ENCODE measurements around the gene PHRF1.

The PHRF1 gene

DNA sequence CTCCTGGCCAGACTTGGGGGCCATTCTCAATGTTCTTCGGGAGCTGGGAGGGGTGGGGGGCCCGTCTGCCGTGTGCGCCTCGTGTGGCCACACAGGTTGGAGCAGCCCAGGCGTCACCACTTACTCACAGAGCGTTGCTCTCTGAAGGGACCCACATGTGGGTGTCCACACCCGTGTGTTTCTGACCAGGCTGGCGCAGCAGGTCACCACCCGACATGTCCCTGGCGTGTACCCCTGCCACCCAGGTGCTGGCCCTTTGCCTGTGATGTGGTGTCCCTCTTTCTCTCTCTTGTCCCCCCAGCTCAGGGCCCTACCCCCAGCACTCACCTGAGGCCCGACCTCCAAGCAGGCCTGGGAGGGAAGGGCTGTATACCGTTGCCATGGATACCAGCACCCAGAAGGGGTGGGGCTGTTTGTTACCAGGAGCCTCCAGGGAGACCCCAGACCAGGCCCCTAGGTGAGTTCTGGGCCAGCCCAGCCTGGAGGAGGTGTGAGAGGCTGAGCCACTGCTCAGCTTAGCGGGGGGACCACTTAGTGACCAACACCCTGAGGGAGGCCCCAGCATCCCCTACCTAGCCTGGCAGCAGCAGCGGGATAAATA, 17.1 kb upstream of the PHRF1 start:
- no peak for DNase-seq

GRCh38 chr11:559712-560304, 16.5 kb upstream of the PHRF1 start:
- DNase-seq: no peak

DNA sequence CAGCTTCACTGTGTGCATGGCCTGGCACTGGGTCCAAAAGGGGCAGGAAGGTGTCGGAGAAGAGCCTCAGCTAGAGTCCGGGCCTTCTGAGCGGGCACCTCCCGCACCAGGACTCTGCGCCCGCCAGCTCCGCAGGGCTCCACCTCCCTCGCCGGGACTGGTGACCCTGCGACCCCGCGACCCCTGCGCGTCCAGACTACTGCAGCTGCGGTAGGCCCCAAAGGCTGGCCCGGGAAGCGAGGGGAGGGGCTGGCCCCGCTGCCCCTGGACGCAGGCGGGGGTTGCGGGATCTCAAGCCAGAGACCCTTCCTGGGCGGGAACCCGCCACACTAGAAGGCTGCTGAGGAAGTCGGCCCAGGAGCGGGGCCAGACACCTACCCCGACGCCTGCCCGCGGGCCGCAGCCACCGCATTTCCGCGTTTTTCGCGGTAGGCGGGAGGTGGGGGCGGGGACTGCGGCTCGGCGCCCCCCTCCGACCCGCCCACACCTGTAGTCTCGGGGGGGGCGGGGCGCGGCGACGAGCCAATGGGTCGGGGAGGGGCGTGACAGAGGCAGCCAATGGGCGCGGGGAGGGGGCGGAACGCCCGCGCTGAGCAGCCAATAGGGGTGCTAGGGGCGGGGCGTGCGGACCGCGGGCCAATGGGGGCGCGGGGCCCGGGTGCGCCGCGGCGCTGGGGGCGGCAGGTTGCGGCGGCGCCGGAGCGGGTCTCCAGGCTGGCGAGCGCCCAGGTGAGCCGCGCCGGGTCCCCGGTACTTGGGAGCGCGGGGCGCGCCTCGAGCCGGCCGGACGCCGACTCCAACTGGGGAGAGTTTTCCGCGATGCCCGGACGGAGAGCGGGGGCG, 15.7 kb upstream of the PHRF1 start, which contains the start of the genes LMNTD2 and RASSF7:
Gene LMNTD2, minus strand, starts transcription at position 434 of the 843 bp plus-strand sequence. Its CDS starts 22 bp downstream, at position 412.
Gene RASSF7, plus strand, starts transcription at position 666 of the 843 bp plus-strand sequence. CDS start 799 bp downstream, outside the sequence.
- peak; percentile 91 to 97 (median 91) for DNase-seq

- peak in 2 of 3 experiments; percentile 59 to 83 for DNase-seq
Observed at GRCh38 chr11:561148-562003, 14.9 kb upstream of the PHRF1 start.

DNA sequence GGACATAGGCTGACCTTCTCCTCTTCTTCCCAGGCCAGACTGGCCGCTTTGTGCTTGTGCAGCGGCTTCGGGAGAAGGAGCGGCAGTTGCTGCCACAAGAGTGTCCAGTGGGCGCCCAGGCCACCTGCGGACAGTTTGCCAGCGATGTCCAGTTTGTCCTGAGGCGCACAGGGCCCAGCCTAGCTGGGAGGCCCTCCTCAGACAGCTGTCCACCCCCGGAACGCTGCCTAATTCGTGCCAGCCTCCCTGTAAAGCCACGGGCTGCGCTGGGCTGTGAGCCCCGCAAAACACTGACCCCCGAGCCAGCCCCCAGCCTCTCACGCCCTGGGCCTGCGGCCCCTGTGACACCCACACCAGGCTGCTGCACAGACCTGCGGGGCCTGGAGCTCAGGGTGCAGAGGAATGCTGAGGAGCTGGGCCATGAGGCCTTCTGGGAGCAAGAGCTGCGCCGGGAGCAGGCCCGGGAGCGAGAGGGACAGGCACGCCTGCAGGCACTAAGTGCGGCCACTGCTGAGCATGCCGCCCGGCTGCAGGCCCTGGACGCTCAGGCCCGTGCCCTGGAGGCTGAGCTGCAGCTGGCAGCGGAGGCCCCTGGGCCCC, 14.1 kb upstream of the PHRF1 start:
- no peak for DNase-seq

DNA sequence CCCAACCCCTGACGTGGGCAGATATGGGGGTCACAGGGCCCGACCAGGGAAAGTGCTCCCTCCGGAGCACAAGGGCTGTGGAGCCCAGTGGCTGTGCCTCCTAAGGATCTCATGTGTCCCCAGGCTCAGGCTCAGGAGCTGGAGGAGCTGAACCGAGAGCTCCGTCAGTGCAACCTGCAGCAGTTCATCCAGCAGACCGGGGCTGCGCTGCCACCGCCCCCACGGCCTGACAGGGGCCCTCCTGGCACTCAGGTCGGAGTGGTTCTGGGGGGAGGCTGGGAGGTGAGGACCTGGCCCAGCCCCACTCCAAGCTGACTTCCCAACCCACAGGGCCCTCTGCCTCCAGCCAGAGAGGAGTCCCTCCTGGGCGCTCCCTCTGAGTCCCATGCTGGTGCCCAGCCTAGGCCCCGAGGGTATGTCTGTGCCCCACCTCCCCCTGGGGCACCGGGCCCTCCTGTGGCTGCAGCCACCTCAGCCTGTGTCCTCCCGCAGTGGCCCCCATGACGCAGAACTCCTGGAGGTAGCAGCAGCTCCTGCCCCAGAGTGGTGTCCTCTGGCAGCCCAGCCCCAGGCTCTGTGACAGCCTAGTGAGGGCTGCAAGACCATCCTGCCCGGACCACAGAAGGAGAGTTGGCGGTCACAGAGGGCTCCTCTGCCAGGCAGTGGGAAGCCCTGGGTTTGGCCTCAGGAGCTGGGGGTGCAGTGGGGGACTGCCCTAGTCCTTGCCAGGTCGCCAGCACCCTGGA, 13.0 kb upstream of the PHRF1 start:
- DNase-seq: no peak

DNA sequence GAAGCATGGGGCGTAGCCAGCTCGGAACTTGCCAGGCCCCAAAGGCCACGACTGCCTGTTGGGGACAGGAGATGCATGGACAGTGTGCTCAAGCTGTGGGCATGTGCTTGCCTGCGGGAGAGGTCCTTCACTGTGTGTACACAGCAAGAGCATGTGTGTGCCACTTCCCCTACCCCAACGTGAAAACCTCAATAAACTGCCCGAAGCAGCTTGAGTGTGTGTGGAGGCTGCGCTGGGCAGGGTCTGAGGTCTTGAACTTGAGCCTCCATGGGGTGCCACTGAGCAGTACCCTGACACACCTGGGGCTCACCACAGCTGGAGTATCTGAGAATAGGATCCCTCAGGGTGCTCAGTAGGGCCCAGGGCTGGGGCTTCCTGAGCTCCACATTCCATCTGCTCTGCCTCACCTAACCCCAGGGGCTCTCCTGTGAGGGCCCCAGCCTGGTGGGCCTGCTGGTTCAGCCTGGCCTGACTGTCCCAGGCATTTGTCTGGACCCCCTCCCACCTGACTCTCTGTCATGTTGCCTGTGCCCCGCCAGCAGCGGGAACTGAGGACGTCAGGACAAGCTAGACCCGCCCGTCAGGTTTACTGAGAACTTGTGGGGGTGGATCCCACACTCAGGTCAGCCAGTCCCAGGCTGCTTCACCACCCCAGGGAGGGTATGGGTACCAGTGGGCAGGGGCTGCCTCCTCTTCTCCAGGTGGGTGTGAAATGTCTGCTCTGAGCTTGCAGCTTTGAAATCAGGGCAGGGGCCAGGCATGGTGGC, 12.3 kb upstream of the PHRF1 start:
- no peak for DNase-seq

DNA sequence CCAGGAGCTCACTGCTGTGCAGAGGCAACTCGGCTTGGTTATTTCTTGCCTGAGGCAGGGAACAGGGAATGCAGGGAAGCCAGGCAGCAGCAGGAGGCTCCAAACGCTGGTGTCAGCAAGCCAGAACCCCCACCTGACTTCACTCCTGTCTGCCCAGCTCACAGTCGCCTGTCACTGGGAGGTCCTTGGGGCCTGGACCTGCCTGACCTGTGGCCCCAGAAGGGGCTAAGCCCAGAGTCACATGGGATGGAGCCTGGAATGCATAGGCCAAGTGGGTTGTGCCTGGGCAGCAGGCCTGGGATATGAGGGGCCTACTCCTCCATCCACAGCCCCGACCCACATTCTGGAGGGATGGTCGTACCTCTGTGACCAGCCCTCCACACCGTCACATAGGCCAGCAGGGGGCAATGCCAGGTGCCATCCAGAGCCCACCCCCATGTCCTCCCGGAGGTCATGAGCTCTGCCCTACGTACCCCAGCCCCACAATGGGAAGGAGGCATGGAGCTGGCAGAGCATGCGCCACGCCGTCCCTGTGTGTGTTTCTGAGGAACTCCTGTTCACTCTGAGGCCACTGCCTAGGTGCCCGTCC, 10.3 kb upstream of the PHRF1 start:
- no peak for DNase-seq

DNA sequence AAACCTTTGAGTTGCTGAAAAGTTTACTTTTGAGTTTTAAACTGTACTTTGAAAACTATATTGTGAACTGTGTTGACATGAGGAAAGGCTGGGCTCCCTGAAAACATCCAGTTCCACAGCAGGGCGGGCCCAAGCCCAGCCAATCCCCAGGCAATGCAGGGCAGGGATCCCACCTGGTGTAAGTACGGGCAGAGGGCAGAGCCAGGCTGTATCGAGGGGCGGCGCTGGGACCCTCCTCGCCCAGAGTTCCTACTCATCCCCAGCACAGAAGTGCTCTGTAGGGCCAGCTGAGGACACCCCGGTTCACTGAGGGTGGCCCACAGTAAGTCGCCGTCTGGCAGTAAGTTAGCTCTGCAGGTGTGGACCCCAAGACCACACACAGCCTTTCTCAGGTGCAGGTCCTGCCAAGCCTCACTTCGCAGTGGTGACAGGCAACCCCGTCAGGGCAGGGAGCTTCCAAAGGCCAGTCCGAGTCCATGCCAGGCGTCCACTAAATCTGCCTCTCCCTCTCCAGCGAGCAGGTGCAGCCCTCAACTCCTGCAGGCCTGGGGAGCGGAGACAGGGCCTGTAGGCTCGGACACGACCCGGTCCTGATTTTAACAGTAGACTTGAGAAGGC, 9.2 kb upstream of the PHRF1 start:
- DNase-seq: no peak

GRCh38 chr11:567629-568292, 8.5 kb upstream of the PHRF1 start:
- DNase-seq: peak in 1 of 3 experiments; percentile 49

- DNase-seq: peak; percentile 95 to 98 (median 96)
Observed at GRCh38 chr11:568306-569157, 7.7 kb upstream of the PHRF1 start.

GRCh38 chr11:569158-569885, 6.9 kb upstream of the PHRF1 start:
- DNase-seq: no peak

GRCh38 chr11:571802-572185, 4.5 kb upstream of the PHRF1 start:
- DNase-seq: no peak

DNA sequence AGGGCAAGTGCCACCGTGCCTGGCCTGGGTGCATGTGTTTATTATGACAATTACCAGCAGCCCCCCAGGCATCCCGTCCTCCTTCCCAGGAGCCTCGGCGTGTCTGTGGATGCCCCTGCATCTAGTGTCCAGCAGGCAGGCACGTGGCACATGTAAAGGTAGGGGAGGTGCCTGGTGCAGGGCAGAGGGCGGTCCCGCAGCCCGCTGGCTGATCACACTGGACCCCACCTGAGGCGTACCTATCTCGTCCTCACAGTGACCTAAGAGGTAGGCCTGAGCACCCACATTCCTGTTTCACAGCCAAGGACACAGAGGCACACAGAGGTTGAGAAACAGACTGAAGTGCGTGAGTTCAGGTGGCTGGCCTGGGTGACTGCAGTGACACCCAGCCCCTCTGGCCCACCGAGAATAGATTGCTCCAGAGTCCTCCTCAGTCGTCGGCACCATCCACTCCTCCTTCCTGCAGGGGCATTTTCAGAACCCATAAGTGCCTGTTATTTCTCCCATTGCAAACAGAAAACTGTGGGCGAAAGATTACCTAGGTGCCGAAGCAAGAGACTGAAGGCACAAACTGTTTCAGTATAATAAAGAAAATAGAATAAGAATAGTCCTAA, 3.0 kb upstream of the PHRF1 start:
- no peak for DNase-seq

DNA sequence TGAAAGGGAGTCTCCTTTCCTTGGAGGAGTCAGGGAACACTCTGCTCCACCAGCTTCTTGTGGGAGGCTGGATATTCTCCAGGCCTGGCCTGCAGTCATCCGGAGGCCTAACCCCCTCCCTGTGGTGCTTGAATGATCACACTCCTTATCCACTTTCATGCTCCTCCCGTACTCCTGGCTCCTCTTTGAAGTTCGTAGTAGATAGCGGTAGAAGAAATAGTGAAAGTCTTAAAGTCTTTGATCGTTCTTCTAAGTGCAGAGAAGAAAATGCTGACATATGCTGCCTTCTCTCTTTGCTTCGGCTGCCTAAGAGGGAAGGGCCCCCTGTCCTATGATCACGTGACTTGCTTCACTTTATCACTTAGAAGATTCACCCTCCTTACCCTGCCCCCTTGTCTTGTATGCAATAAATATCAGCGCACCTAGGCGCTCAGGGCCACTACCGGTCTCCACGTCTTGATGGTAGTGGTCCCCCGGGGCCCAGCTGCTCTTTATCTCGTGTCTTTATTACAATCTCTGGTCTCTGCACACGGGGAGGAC, 2.2 kb upstream of the PHRF1 start:
- DNase-seq: peak in 1 of 3 experiments; percentile 60

DNA sequence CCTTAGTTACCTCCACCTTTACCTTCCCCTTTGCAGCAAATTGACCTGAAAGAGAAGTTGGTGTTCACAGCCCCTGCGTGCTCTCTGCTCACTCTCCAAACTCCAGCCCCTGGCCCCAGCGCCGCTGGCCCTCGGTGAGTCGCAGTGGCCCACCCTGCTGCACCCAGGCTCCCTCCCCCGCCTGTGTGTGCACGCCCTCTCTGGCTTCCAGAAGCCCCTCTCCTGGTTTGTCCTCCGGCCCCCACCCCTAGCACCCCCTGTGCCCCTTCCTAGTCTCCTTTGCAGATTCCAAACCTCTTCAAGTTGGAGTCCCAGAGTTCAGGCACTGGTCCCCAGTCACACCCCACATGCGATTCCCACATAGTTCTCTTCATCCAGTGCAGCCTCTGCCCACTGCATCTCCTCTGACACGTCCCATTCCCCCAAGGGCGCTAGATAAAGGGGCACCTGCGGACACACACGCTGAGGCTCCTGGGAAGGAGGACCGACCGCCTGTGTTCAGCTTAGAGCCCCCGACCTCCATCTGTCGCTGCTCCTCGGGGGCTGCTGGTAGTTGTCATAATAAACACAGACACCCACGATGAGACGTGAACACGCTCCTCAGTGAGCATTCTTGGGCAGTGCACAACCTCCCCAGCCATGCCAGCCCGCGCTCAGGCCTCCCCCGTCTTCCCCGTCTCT, 1.5 kb upstream of the PHRF1 start:
- peak in 2 of 3 experiments; percentile 61 to 66 for DNase-seq

All from NCI-H1417 (cell line).